WERI-Rb-1 (cell line): ENCODE data around the gene RANBP3.
A peak's percentile ranks its signal among the peaks of the same experiment; 100 is the strongest.
"Not testable (repeated sequence)": the region's sequence is repeated elsewhere in the genome, so short reads cannot be mapped to it uniquely, and the experiment has no call there.

Source experiments
- DNase-seq: peaks from one replicate; pipeline ENCODE4 v3.0.0-alpha.2; 2020
- H3K27ac ChIP-seq: fragments of 250-450 bp; sonication (Bioruptor Pico); 2 replicates; pipeline ENCODE4 v1.5.1; 2020; ENCODE audit warnings: mild to moderate bottlenecking, moderate library complexity
- H3K27me3 ChIP-seq: fragments of 250-450 bp; sonication (Bioruptor Pico); 2 replicates; pipeline ENCODE4 v1.5.1; 2021; ENCODE audit warnings: mild to moderate bottlenecking, low read depth, moderate library complexity; ENCODE audit not compliant: insufficient read depth, severe bottlenecking
- H3K36me3 ChIP-seq: fragments of 250-450 bp; sonication (Bioruptor Pico); 2 replicates; pipeline ENCODE4 v1.5.1; 2020; ENCODE audit warnings: mild to moderate bottlenecking, moderate library complexity
- H3K4me3 ChIP-seq: 2 replicates; pipeline ENCODE4 v1.5.1; 2011; ENCODE audit warnings: low read depth, mild to moderate bottlenecking, control low read depth, low read length
- H3K9me3 ChIP-seq: fragments of 250-450 bp; sonication (Bioruptor Pico); 2 replicates; pipeline ENCODE4 v1.5.1; 2021; ENCODE audit warnings: mild to moderate bottlenecking, moderate library complexity; ENCODE audit not compliant: severe bottlenecking
- TF ChIP-seq, protein P1 (sequence below): IDR thresholded peaks from 2 replicates; pipeline ENCODE4 v1.5.1; 2011; ENCODE audit warnings: low read depth, mild to moderate bottlenecking, control low read depth, inconsistent platforms, low read length

RANBP3 gene, protein sequence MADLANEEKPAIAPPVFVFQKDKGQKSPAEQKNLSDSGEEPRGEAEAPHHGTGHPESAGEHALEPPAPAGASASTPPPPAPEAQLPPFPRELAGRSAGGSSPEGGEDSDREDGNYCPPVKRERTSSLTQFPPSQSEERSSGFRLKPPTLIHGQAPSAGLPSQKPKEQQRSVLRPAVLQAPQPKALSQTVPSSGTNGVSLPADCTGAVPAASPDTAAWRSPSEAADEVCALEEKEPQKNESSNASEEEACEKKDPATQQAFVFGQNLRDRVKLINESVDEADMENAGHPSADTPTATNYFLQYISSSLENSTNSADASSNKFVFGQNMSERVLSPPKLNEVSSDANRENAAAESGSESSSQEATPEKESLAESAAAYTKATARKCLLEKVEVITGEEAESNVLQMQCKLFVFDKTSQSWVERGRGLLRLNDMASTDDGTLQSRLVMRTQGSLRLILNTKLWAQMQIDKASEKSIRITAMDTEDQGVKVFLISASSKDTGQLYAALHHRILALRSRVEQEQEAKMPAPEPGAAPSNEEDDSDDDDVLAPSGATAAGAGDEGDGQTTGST

DNA sequence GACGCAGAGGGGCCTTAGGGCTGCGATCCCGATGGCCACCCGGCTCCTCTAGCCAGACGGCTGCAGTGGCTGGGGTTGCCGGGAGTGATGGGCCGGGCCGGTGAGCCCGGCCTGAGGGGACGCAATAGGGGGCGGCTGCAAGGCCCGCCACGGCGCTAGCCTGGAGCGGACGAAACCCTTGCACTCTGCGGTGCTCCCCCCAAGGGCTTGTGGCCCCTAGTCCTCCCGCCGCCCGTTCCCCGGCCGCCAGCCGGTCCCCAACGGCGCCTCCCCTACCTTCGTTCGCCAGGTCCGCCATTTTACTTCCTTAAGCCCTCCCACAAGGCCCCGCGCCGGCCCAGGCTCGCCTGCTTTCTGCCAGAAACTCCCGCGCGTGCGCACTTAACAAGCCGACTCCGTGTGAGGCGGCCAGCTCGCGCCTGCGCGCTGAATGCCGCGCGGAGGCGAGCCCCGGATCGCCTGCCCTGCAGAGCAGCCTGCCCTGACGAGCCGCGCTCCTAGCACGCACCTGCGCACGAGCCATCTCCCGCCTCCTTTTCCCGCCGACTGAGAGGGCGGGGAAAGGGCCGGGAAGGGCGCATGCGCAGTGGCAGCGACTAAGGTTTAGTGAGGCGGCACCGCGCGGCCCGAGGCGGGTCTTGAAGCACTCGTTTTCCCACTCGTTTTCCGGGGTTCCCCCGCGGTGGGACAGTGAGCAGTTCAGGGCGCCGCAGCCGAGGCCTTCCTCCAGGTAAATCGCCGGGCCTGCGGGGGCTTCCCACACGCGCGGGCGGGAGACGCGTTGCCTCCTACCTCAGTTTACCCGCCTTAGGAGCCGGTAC lies at the start of gene RANBP3:
RANBP3 (minus strand) TSS at position 356 of the 821 bp plus-strand sequence; CDS start at position 298, 58 bp downstream.
- Histone ChIP-seq H3K4me3 (peak within 1 kb of the TSS; percentile 97), H3K9me3 (no peaks in the 10 kb centered on the region), H3K27me3 (no peaks in the 10 kb centered on the region), H3K36me3 (peaks cover 37% of the 10 kb centered on the region), H3K27ac (peak within 1 kb of the TSS; percentile 91)
- peak; percentile 99 for DNase-seq
- TF ChIP-seq, protein P1, sequence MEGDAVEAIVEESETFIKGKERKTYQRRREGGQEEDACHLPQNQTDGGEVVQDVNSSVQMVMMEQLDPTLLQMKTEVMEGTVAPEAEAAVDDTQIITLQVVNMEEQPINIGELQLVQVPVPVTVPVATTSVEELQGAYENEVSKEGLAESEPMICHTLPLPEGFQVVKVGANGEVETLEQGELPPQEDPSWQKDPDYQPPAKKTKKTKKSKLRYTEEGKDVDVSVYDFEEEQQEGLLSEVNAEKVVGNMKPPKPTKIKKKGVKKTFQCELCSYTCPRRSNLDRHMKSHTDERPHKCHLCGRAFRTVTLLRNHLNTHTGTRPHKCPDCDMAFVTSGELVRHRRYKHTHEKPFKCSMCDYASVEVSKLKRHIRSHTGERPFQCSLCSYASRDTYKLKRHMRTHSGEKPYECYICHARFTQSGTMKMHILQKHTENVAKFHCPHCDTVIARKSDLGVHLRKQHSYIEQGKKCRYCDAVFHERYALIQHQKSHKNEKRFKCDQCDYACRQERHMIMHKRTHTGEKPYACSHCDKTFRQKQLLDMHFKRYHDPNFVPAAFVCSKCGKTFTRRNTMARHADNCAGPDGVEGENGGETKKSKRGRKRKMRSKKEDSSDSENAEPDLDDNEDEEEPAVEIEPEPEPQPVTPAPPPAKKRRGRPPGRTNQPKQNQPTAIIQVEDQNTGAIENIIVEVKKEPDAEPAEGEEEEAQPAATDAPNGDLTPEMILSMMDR = no peak

DNA sequence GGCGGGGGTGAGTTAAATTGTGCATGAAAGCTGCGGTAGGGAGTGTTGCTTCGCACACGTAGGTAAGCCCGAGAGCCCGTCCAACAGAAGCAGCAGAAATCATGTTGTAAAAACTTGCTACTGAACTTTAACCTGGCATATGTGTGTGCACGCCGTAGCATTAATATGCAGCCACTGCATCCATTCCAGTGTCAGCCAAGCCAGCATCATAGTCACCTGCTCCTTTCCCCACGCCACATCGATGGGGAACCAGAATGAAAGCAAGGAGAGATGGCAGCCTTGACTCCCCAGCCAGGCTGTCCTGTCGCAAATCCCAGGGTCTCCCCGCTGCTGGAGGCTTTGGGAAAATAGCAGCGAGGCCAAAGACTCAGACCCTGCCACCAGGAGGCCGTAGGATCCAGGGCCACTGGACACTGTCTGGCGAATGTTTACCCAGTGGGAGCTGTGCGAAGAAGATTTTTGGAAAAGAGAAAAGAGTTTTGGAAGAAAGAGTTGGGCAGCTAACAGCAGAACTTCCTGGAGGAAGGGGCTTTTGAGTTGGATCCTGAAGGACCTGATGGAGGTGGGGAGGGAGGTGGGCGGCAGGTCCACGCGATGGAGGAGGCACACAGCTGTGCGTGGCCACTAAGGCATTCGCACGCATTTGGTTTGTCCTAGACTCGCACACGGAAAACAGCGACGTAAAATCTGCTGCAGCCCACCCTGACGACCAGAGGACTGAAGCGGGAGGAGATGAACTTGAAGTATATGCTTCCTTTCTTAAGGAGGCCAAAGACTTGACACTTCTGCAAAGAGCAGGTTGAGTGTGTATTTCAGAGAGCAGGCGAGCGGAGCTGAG lies 48.7 kb upstream of the RANBP3 start:
- Histone ChIP-seq H3K4me3 (no peak overlapping the region), H3K27ac (no peak overlapping the region), H3K36me3 (no peaks in the 10 kb centered on the region), H3K9me3 (no peaks in the 10 kb centered on the region), H3K27me3 (no peaks in the 10 kb centered on the region)
- no peak for DNase-seq
- TF ChIP-seq, protein P1 = no peak

DNA sequence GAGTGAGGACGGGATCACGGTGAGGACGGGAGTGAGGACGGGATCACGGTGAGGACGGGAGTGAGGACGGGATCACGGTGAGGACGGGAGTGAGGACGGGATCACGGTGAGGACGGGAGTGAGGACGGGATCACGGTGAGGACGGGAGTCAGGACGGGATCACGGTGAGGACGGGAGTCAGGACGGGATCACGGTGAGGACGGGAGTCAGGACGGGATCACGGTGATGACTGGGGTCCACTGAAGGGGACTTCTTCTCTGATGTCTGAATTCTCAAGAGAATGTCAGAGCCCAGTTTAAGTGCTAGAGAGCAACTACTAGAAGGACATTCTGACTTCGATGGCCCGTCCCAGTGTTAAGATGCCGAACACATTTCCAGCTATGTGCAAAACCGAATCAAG lies 46.8 kb upstream of the RANBP3 start:
- H3K9me3 ChIP-seq, H3K27ac ChIP-seq, H3K36me3 ChIP-seq, H3K27me3 ChIP-seq, DNase-seq, H3K4me3 ChIP-seq: not testable (repeated sequence)

DNA sequence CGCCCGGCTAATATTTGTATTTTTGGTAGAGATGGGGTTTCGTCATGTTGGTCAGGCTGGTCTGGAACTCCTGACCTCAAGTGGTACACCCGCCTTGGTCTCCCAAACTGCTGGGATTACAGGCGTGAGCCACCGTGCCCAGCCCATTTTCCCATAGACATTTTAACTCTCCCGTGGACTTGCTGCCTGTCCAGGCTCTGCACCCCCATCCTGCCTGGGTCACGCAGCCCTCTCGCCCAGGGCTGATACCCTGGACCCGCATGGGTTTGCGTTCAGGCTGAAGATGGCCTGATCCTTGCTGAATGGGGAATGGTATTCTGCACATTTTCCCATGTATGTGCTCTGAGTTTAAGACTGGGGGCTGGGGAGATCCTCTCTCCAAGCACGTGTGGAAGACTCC lies 46.0 kb upstream of the RANBP3 start:
- Histone ChIP-seq H3K36me3 (no peaks in the 10 kb centered on the region), H3K4me3 (no peak overlapping the region), H3K9me3 (no peaks in the 10 kb centered on the region), H3K27me3 (no peaks in the 10 kb centered on the region), H3K27ac (no peak overlapping the region)
- no peak for DNase-seq
- TF ChIP-seq, protein P1 = no peak

DNA sequence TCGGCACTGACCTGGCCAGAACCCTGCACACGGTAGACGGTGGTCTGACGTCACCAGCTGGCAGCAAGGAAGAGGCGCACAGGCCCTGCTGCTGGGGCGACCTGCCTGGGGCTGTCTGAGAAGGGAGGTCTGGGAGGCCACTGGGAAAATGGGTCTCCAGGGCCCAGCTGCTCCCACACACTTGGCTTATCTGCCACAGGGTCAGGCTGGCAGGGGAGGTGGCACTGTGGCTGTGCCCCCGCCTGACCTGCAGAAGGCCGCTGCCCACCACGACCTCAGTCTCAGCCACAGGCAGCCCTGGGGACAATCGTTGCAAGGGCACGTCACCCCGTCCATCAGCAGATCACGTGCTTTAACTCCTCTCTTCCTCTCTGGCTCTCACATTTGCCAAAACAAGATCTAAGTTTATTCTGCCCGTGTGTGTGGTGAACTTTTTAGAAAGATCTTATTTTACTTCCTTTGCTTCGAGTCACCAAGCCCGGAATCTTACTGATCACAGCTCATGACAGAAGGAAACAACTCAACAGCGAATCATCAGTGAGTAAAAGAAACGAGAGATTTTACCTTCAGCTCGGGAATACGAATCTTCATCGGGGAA lies 45.2 kb upstream of the RANBP3 start:
- H3K27me3 ChIP-seq = no peaks in the 10 kb centered on the region
- no peak for DNase-seq
- H3K9me3 ChIP-seq = no peaks in the 10 kb centered on the region
- no peaks in the 10 kb centered on the region for H3K36me3 ChIP-seq
- H3K27ac ChIP-seq = no peak overlapping the region
- H3K4me3 ChIP-seq = no peak overlapping the region
- TF ChIP-seq, protein P1 = no peak
